Hypothalamus (tissue), 51 donors: ENCODE measurements around the gene COX17.

Experiments used
- DNase-seq, 51 donors: peaks; one replicate each; lab custom pipeline; 2025; lab: John Stamatoyannopoulos, UW

The COX17 gene

GRCh38 chr3:119625451-119626153, 51.6 kb downstream of the COX17 start:
- no peak for DNase-seq

DNA sequence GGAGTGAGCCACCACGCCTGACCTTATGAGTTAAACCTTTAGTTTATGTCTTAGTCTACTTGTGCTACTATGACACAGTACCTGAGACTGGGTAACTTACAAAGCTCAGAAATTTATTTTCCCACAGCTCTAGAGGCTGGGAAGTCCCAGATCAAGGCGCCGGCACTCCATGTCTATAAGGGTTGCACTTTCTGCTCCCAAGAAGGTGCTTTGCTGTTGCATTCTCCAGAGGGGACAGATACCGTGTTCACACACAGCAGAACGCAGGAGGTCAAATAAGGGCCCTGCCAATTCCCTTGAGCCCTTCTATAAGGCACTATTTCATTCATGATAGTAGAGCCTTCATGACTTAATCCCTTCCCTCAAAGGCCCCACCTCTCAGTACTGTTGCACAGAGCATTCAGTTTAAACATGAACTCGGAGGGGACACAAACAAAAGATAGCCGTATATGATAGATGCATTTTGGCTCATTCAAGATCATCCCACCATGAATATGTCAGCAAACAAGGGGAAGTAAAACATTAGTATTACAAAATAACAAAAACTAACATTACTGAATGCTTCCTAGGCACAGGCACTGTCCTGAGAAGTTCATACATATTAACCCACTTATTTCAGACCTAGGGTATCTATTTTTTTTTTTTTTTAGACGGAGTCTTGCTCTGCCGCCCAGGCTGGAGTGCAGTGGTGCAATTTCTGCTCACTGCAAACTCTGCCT, 53.0 kb downstream of the COX17 start:
- no peak for DNase-seq

DNA sequence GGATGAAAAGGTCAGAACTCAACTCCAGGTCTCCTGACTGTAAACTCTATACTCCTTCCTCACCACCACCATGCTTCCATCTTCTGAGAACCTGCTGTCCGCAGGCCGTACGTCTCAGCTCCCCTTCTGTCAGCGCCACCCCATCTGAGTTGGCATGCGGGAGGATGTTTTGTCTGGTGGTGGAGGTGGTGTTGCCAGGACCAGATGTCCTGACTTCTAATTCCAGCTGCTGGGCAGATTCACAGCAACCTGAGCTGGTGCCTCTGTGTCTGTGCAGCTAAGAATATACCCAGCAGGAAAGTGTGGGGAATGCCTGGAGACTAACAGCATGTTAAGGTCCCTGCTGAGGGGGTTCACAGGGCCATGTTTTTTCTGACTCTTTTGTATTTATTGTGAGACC, 56.3 kb downstream of the COX17 start:
- DNase-seq, result no peak
